ENCODE results near the gene HUNK.

DNA sequence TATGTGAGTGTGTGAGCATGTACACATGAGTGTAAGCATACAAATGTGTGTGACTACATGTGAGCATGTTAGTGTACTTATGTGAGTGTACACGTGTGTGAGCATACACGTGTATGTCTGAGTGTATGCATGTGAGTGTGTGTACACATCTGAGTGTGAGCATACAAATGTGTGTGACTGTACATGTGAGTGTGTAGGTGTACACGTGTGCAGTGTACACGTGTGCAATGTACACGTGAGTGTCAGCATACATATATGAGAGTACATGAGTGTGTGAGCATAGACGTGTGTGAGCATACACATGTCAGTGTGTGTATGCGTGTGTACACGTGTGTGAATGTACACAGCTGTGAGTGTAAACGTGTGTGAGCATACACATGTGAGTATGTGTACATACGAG is 170.6 kb downstream of the HUNK start:
- TF ChIP-seq, protein P1, sequence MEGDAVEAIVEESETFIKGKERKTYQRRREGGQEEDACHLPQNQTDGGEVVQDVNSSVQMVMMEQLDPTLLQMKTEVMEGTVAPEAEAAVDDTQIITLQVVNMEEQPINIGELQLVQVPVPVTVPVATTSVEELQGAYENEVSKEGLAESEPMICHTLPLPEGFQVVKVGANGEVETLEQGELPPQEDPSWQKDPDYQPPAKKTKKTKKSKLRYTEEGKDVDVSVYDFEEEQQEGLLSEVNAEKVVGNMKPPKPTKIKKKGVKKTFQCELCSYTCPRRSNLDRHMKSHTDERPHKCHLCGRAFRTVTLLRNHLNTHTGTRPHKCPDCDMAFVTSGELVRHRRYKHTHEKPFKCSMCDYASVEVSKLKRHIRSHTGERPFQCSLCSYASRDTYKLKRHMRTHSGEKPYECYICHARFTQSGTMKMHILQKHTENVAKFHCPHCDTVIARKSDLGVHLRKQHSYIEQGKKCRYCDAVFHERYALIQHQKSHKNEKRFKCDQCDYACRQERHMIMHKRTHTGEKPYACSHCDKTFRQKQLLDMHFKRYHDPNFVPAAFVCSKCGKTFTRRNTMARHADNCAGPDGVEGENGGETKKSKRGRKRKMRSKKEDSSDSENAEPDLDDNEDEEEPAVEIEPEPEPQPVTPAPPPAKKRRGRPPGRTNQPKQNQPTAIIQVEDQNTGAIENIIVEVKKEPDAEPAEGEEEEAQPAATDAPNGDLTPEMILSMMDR (IDR thresholded peaks at IDR 0.05; ENCODE audit: poor library complexity): no peak
- TF ChIP-seq EZH2 (IDR thresholded peaks at IDR 0.05; ENCODE audit: borderline replicate concordance): no peak
- TF ChIP-seq EZH2phosphoT487 (IDR thresholded peaks at IDR 0.05; ENCODE audit: low read depth, severe bottlenecking, unreplicated experiment): no peak
